Neural progenitor cell (in vitro differentiated cells): ENCODE data around the gene ALX3.

ENCODE experiments used
- CTCF ChIP-seq: fragments of 200-600 bp; sonication (generic); IDR thresholded peaks from 2 replicates; pipeline ENCODE4 v1.5.1; 2017; ENCODE audit warnings: antibody characterized with exemption, mild to moderate bottlenecking
- EZH2 ChIP-seq: fragments of 200-600 bp; sonication (generic); IDR thresholded peaks from 2 replicates; pipeline ENCODE4 v1.6.1; 2017; ENCODE audit warnings: antibody characterized with exemption, mild to moderate bottlenecking, moderate library complexity
- EZH2phosphoT487 ChIP-seq: fragments of 200-600 bp; sonication (generic); IDR thresholded peaks from 2 replicates; pipeline ENCODE4 v1.6.1; 2017; ENCODE audit warnings: antibody characterized with exemption

- TF ChIP-seq CTCF (no peak), EZH2 (no peak), EZH2phosphoT487 (no peak)
Observed at GRCh38 chr1:110094931-110095654, 24.6 kb upstream of the ALX3 start.
